H1 (cell line): ENCODE measurements around the gene MYO16. TPM values are rescaled to one million over a fixed set of nuclear protein-coding genes. Genes with fewer than 3 reads are reported as not detected.

Experiments
- CTCF ChIA-PET: fragments of 300-600 bp; sonication (Branson Sonifier 250); formaldehyde crosslinking; loops from one replicate; lab custom pipeline; 2021; ENCODE audit not compliant: partially characterized antibody; lab: Charles Lee
- POLR2A ChIA-PET: fragments of 300-600 bp; sonication (Branson Sonifier 250); formaldehyde crosslinking; loops from one replicate; lab custom pipeline; 2021; ENCODE audit warnings: inconsistent platforms; ENCODE audit not compliant: partially characterized antibody; lab: Charles Lee
- DNase-seq, 2 experiments: peaks; one replicate each; pipeline versions ENCODE4 v3.0.0 to v3.0.0-alpha.2; 2010 to 2022; ENCODE audit warnings: low spot score in 2 of 2, low read depth in 1 of 2, mixed read lengths in 1 of 2
- FAIRE-seq: peaks from 2 replicates; lab custom pipeline; 2011; peaks lifted over from hg19 to GRCh38; lab: Jason Lieb, UNC
- H2AFZ ChIP-seq: 2 replicates; pipeline ENCODE4 v1.8.1; 2012; ENCODE audit warnings: low read length, inconsistent platforms
- H2AK5ac ChIP-seq: 2 replicates; pipeline ENCODE4 v1.6.1; 2013; ENCODE audit warnings: low read depth, low read length
- H2BK120ac ChIP-seq: replicated peaks from 2 replicates; pipeline ENCODE3; 2013; ENCODE audit warnings: low read depth, low read length, inconsistent platforms
- H2BK12ac ChIP-seq: 2 replicates; pipeline ENCODE4 v1.6.1; 2013; ENCODE audit warnings: low read depth, low read length
- H2BK15ac ChIP-seq: 2 replicates; pipeline ENCODE4 v1.6.1; 2013; ENCODE audit warnings: low read length
- H2BK20ac ChIP-seq: 2 replicates; pipeline ENCODE4 v1.6.1; 2013; ENCODE audit warnings: low read length
- H2BK5ac ChIP-seq: 2 replicates; pipeline ENCODE4 v1.6.1; 2013; ENCODE audit warnings: low read depth, low read length
- H3K14ac ChIP-seq: 2 replicates; pipeline ENCODE4 v1.6.1; 2013; ENCODE audit warnings: inconsistent platforms; ENCODE audit not compliant: insufficient read length
- H3K18ac ChIP-seq: 2 replicates; pipeline ENCODE4 v1.6.1; 2013; ENCODE audit warnings: low read length; ENCODE audit errors: extremely low read depth
- H3K23ac ChIP-seq: 2 replicates; pipeline ENCODE4 v1.6.1; 2013; ENCODE audit warnings: inconsistent platforms; ENCODE audit not compliant: insufficient read length
- H3K23me2 ChIP-seq: 2 replicates; pipeline ENCODE4 v1.6.1; 2013; ENCODE audit warnings: low read depth, low read length
- H3K27ac ChIP-seq: 2 replicates; pipeline ENCODE4 v1.6.1; 2011; ENCODE audit warnings: low read depth, low read length, inconsistent platforms
- H3K27me3 ChIP-seq, 4 experiments: replicated peaks in 1 of 4; 1 replicate in 1 of 4; 2 replicates in 3 of 4; pipeline versions ENCODE4 v1.6.1 to v1.8.1; 2011 to 2013; ENCODE audit warnings: low read length in 3 of 4, mild to moderate bottlenecking in 3 of 4, inconsistent platforms in 2 of 4, mixed read lengths in 2 of 4, moderate library complexity in 1 of 4; ENCODE audit not compliant: control insufficient read depth in 3 of 4, insufficient read depth in 3 of 4; ENCODE audit errors: extremely low read depth in 1 of 4
- H3K36me3 ChIP-seq, 4 experiments: 2 replicates each; pipeline versions ENCODE4 v1.6.1 to v1.8.1; 2011 to 2013; ENCODE audit warnings: mild to moderate bottlenecking in 4 of 4, low read length in 3 of 4, moderate library complexity in 2 of 4, control low read depth in 1 of 4, inconsistent platforms in 1 of 4; ENCODE audit not compliant: insufficient read depth in 4 of 4, control insufficient read depth in 2 of 4
- H3K4ac ChIP-seq: replicated peaks from 2 replicates; pipeline ENCODE3; 2013; ENCODE audit warnings: low read length, low read depth, mixed read lengths, inconsistent platforms; ENCODE audit not compliant: insufficient read length
- H3K4me1 ChIP-seq, 4 experiments: replicated peaks in 1 of 4; 1 replicate in 1 of 4; 2 replicates in 3 of 4; pipeline versions ENCODE4 v1.6.1 to v1.8.1; 2011 to 2013; ENCODE audit warnings: low read length in 3 of 4, inconsistent platforms in 2 of 4, mixed read lengths in 1 of 4; ENCODE audit not compliant: insufficient read depth in 4 of 4, control insufficient read depth in 3 of 4
- H3K4me2 ChIP-seq, 2 experiments: 2 replicates each; pipeline versions ENCODE4 v1.6.1 to v1.8.1; 2011 to 2013; ENCODE audit warnings: low read depth in 2 of 2, low read length in 2 of 2, control low read depth in 1 of 2, inconsistent platforms in 1 of 2, mild to moderate bottlenecking in 1 of 2; ENCODE audit not compliant: insufficient read depth in 1 of 2
- H3K4me3 ChIP-seq, 4 experiments: fragments of 200-600, 300-600 bp in 1 of 4; sonication (generic), shearing (Covaris generic), sonication (Bioruptor Twin) in 1 of 4; 2 replicates each; pipeline versions ENCODE4 v1.5.1 to v1.8.1; 2011 to 2016; ENCODE audit warnings: low read length in 4 of 4, low read depth in 3 of 4, control low read depth in 2 of 4, inconsistent platforms in 2 of 4, mild to moderate bottlenecking in 2 of 4, mixed read lengths in 1 of 4, moderate library complexity in 1 of 4; ENCODE audit not compliant: insufficient read depth in 2 of 4; ENCODE audit errors: extremely low read depth in 1 of 4
- H3K56ac ChIP-seq: replicated peaks from 2 replicates; pipeline ENCODE3; 2013; ENCODE audit warnings: low read depth, mild to moderate bottlenecking, mixed read lengths, low read length, inconsistent platforms; ENCODE audit not compliant: insufficient read length
- H3K79me1 ChIP-seq: 2 replicates; pipeline ENCODE4 v1.6.1; 2013; ENCODE audit warnings: low read depth, low read length, control low read depth
- H3K79me2 ChIP-seq, 2 experiments: 2 replicates each; pipeline versions ENCODE4 v1.6.1 to v1.8.1; 2012 to 2013; ENCODE audit warnings: low read length in 2 of 2, mild to moderate bottlenecking in 2 of 2, inconsistent platforms in 1 of 2; ENCODE audit not compliant: insufficient read depth in 2 of 2, control insufficient read depth in 1 of 2
- H3K9ac ChIP-seq, 4 experiments: replicated peaks in 1 of 4; 1 replicate in 1 of 4; 2 replicates in 3 of 4; pipeline versions ENCODE4 v1.6.1 to v1.8.1; 2011 to 2013; ENCODE audit warnings: low read depth in 3 of 4, low read length in 3 of 4, control low read depth in 2 of 4, mild to moderate bottlenecking in 2 of 4, moderate library complexity in 2 of 4, inconsistent platforms in 1 of 4; ENCODE audit errors: extremely low read depth in 1 of 4
- H3K9me3 ChIP-seq, 2 experiments: 2 replicates each; pipeline versions ENCODE4 v1.6.1 to v1.8.1; 2012 to 2013; ENCODE audit warnings: mild to moderate bottlenecking in 2 of 2, moderate library complexity in 2 of 2, control low read depth in 1 of 2, inconsistent platforms in 1 of 2, low read depth in 1 of 2, low read length in 1 of 2, mixed read lengths in 1 of 2; ENCODE audit not compliant: insufficient read depth in 2 of 2
- H4K20me1 ChIP-seq, 2 experiments: replicated peaks in 1 of 2; 2 replicates each; pipeline versions ENCODE3 to v1.8.1; 2011 to 2013; ENCODE audit warnings: inconsistent platforms in 2 of 2, low read length in 2 of 2, mild to moderate bottlenecking in 1 of 2; ENCODE audit not compliant: insufficient read depth in 2 of 2, control insufficient read depth in 1 of 2
- H4K5ac ChIP-seq: 2 replicates; pipeline ENCODE4 v1.6.1; 2013; ENCODE audit warnings: low read length, low read depth, mixed read lengths, inconsistent platforms; ENCODE audit not compliant: insufficient read length
- H4K8ac ChIP-seq: 2 replicates; pipeline ENCODE4 v1.8.0; 2013; ENCODE audit warnings: mild to moderate bottlenecking, moderate library complexity, low read length, inconsistent platforms; ENCODE audit not compliant: insufficient read depth; ENCODE audit errors: extremely low read depth
- H4K91ac ChIP-seq: replicated peaks from 2 replicates; pipeline ENCODE3; 2013; ENCODE audit warnings: low read length, mixed read lengths, inconsistent platforms; ENCODE audit not compliant: insufficient read length
- CBX8 ChIP-seq: fragments of 300-800, 300-1000 bp; sonication (generic); IDR thresholded peaks from 2 replicates; pipeline ENCODE4 v1.7.1; 2016; ENCODE audit warnings: low read depth, low read length, borderline replicate concordance
- HDAC6 ChIP-seq: IDR thresholded peaks from one replicate; pipeline ENCODE4 v1.7.1; 2012; ENCODE audit warnings: low read depth, mild to moderate bottlenecking, inconsistent platforms, low read length, moderate library complexity
- RAD21 ChIP-seq, 2 experiments: IDR thresholded peaks in 1 of 2; conservative IDR thresholded peaks in 1 of 2; 2 replicates each; pipeline ENCODE4 v1.6.1; 2011; ENCODE audit warnings: low read depth in 2 of 2, low read length in 2 of 2, improper control_type of control experiment in 1 of 2, inconsistent platforms in 1 of 2, mild to moderate bottlenecking in 1 of 2, moderate library complexity in 1 of 2
- RBBP5 ChIP-seq: IDR thresholded peaks from 2 replicates; pipeline ENCODE4 v1.7.1; 2012; ENCODE audit warnings: low read depth, mild to moderate bottlenecking, inconsistent platforms, low read length, moderate library complexity, borderline replicate concordance
- SIRT6 ChIP-seq: IDR thresholded peaks from one replicate; pipeline ENCODE4 v1.7.1; 2012; ENCODE audit warnings: low read length, inconsistent platforms
- SP4 ChIP-seq: IDR thresholded peaks from 2 replicates; pipeline ENCODE4 v1.6.1; 2012; ENCODE audit warnings: low read length, inconsistent platforms
- TAF7 ChIP-seq: optimal IDR thresholded peaks from 2 replicates; pipeline ENCODE3; 2011; ENCODE audit warnings: low read depth, mild to moderate bottlenecking, inconsistent platforms, low read length, moderate library complexity, borderline replicate concordance
- TCF12 ChIP-seq: IDR thresholded peaks from 2 replicates; pipeline ENCODE4 v1.6.1; 2011; ENCODE audit warnings: low read depth, mild to moderate bottlenecking, low read length
- WGBS, 2 experiments: shearing (Covaris generic) in 1 of 2; methylation state at CpG; one replicate each; pipeline versions ENCODE4 v1.1.6 to v1.1.7; 2013 to 2015; ENCODE audit warnings: low lambda C conversion rate in 2 of 2, mixed read lengths in 2 of 2, inconsistent platforms in 1 of 2, low coverage in 1 of 2, missing lambda C conversion rate in 1 of 2; ENCODE audit not compliant: insufficient replicate concordance in 2 of 2, insufficient coverage in 1 of 2, insufficient read length in 1 of 2; ENCODE audit errors: extremely low coverage in 1 of 2, missing lambda C conversion rate in 1 of 2; 5-methylcytosine and 5-hydroxymethylcytosine counted together
- polyA plus RNA-seq, 7 experiments: library from polyadenylated mRNA; depleted of rRNA in 3 of 7; stranded (reverse) in 5 of 7; unstranded in 2 of 7; fragments of >200 nt in 5 of 7; fragments of 200-250 nt in 2 of 7; gene quantifications; 1 replicate in 5 of 7; 2 replicates in 1 of 7; 4 replicates in 1 of 7; pipeline versions ENCODE4 v1.2.1 to v1.2.3, GENCODE V29; 2011 to 2013; ENCODE audit warnings: missing spikeins in 2 of 7, mixed read lengths in 2 of 7
- total RNA-seq: library from RNA; stranded (reverse); fragmentation: NEBNext Ultra II Directional; extraction: Animal tissue kit (Norgen Biotek cat#: 25700); gene quantifications from 2 replicates; pipeline ENCODE4 v1.2.1, GENCODE V29; 2021

MYO16 gene
- total and polyA plus RNA-seq, 2 of the 8 experiments (the other 6 are each of a cell fraction or from before 2014, with no cell fraction given) = 0.02 to 0.22 TPM

GRCh38 chr13:108752276-108752675 lies 122.9 kb downstream of the MYO16 start:
- H3K9ac ChIP-seq = no peak overlapping the region
- CTCF ChIA-PET = no interaction called here
- H3K23ac ChIP-seq = no peak overlapping the region
- DNase-seq (no peak), FAIRE-seq (no peak)
- H2AK5ac ChIP-seq = no peak overlapping the region
- H3K79me2 ChIP-seq = no peaks in the 10 kb centered on the region
- no peaks in the 10 kb centered on the region for H3K79me1 ChIP-seq
- H3K4me1 ChIP-seq = no peaks in the 10 kb centered on the region
- no peak overlapping the region for H3K4me2 ChIP-seq
- no peak overlapping the region for H2BK12ac ChIP-seq
- H3K36me3 ChIP-seq = no peaks in the 10 kb centered on the region
- H4K20me1 ChIP-seq = no peaks in the 10 kb centered on the region
- no peak overlapping the region for H2BK15ac ChIP-seq
- H2BK120ac ChIP-seq = no peak overlapping the region
- no peak overlapping the region for H3K4ac ChIP-seq
- H2AFZ ChIP-seq = no peak overlapping the region
- no peak overlapping the region for H4K8ac ChIP-seq
- WGBS, 2 experiments = 92% methylated on average over 3 of the region's 4 CpGs; no CpG with 5 or more reads in 1 of the 2 experiments
- H4K91ac ChIP-seq = no peak overlapping the region
- H3K14ac ChIP-seq = no peak overlapping the region
- H2BK5ac ChIP-seq = no peak overlapping the region
- no peak overlapping the region for H3K4me3 ChIP-seq
- no peak overlapping the region for H2BK20ac ChIP-seq
- H3K9me3 ChIP-seq = no peaks in the 10 kb centered on the region
- H3K23me2 ChIP-seq = no peaks in the 10 kb centered on the region
- no peak overlapping the region for H3K18ac ChIP-seq
- no peak overlapping the region for H3K27ac ChIP-seq
- H4K5ac ChIP-seq = no peak overlapping the region
- no peak overlapping the region for H3K56ac ChIP-seq
- POLR2A ChIA-PET = no interaction called here
- H3K27me3 ChIP-seq = no peaks in the 10 kb centered on the region
- no peak for TF ChIP-seq RBBP5
- TF ChIP-seq TCF12 = no peak
- no peak for TF ChIP-seq RAD21 (IDR thresholded peaks at IDR 0.05 in 1 of 2, conservative IDR thresholded peaks at IDR 0.05 in 1 of 2; ENCODE audit: low read depth in 2 of 2, low read length in 2 of 2)
- no peak for TF ChIP-seq SP4
- TF ChIP-seq TAF7 = no peak
- no peak for TF ChIP-seq CBX8
- TF ChIP-seq SIRT6 = no peak
- no peak for TF ChIP-seq HDAC6
